22Rv1 (cell line): ENCODE measurements around the gene NPAS4.

Source experiments
- ZFX ChIP-seq: fragments of 450-650 bp; IDR thresholded peaks from 2 replicates; pipeline ENCODE4 v1.6.1; 2017; ENCODE audit warnings: antibody characterized with exemption, borderline replicate concordance
- TF ChIP-seq, protein P1 (sequence below): fragments of 450-650 bp; IDR thresholded peaks from 2 replicates; pipeline ENCODE4 v1.5.1; 2017; ENCODE audit warnings: mild to moderate bottlenecking

DNA sequence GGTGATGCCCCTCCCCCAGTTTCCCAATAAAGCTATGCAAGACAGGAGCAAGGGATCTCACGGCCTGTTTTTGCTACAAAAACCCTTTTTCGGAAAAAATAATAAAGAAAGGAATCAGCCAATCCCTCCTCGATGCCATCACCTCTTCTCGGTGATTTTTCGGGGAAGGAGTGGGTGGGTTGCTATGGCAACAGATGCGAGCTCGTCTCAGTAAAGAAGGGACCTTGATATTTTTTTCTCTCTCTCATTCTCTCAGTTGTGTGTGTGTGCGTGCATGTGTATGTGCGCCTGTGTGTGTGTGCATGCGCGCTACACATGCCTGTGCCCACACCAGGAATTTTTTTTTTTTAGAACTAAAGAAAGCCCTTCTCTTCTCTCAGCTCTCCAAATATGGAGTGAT, 3.8 kb upstream of the NPAS4 start:
- TF ChIP-seq, protein P1, sequence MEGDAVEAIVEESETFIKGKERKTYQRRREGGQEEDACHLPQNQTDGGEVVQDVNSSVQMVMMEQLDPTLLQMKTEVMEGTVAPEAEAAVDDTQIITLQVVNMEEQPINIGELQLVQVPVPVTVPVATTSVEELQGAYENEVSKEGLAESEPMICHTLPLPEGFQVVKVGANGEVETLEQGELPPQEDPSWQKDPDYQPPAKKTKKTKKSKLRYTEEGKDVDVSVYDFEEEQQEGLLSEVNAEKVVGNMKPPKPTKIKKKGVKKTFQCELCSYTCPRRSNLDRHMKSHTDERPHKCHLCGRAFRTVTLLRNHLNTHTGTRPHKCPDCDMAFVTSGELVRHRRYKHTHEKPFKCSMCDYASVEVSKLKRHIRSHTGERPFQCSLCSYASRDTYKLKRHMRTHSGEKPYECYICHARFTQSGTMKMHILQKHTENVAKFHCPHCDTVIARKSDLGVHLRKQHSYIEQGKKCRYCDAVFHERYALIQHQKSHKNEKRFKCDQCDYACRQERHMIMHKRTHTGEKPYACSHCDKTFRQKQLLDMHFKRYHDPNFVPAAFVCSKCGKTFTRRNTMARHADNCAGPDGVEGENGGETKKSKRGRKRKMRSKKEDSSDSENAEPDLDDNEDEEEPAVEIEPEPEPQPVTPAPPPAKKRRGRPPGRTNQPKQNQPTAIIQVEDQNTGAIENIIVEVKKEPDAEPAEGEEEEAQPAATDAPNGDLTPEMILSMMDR: no peak
- TF ChIP-seq ZFX: no peak
